Endothelial cell of umbilical vein (primary cell): ENCODE results near the gene FBXO30. TPM values are rescaled to one million over a fixed set of nuclear protein-coding genes. Genes with fewer than 3 reads are reported as not detected.

Experiments
- BruUV-seq: library from RNA; stranded (reverse); fragments of 400-500 nt; replicated peaks from 2 replicates; lab custom pipeline; 2021; lab: Mats Ljungman, UMichigan
- CTCF ChIA-PET: fragments of 300-600, 350-600 bp; sonication (Branson Sonifier 250); formaldehyde crosslinking; loops from one replicate; lab custom pipeline; 2021; ENCODE audit warnings: antibody characterized with exemption, inconsistent platforms; lab: Charles Lee
- POLR2A ChIA-PET: fragments of 300-600, 350-600 bp; sonication (Branson Sonifier 250); formaldehyde crosslinking; loops from one replicate; lab custom pipeline; 2021; ENCODE audit warnings: antibody characterized with exemption, inconsistent platforms; lab: Charles Lee
- DNase-seq: peaks from one replicate; pipeline ENCODE4 v3.0.0-alpha.2; 2011; ENCODE audit warnings: low read depth, low spot score
- FAIRE-seq: peaks from 2 replicates; lab custom pipeline; 2011; peaks lifted over from hg19 to GRCh38; lab: Jason Lieb, UNC
- H2AFZ ChIP-seq: 2 replicates; pipeline ENCODE4 v1.6.0; 2012; ENCODE audit warnings: low read depth, low read length, control low read depth, inconsistent platforms
- H3K27ac ChIP-seq: 2 replicates; pipeline ENCODE4 v1.5.1; 2011; ENCODE audit warnings: low read depth, mild to moderate bottlenecking, control low read depth, low read length, moderate library complexity; ENCODE audit not compliant: insufficient read depth
- H3K27me3 ChIP-seq, 2 experiments: 2 replicates each; pipeline versions ENCODE4 v1.6.0 to v1.6.1; 2011; ENCODE audit warnings: low read length in 2 of 2, mixed read lengths in 1 of 2; ENCODE audit not compliant: control insufficient read depth in 2 of 2, insufficient read depth in 2 of 2
- H3K36me3 ChIP-seq, 2 experiments: 2 replicates in 1 of 2; 3 replicates in 1 of 2; pipeline ENCODE4 v1.5.1; 2011; ENCODE audit warnings: low read length in 2 of 2, mild to moderate bottlenecking in 1 of 2, moderate library complexity in 1 of 2; ENCODE audit not compliant: control insufficient read depth in 2 of 2, insufficient read depth in 2 of 2; ENCODE audit errors: extremely low read depth in 1 of 2
- H3K4me1 ChIP-seq: 3 replicates; pipeline ENCODE4 v1.5.1; 2011; ENCODE audit warnings: mild to moderate bottlenecking, low read length; ENCODE audit not compliant: control insufficient read depth, insufficient read depth; ENCODE audit errors: extremely low read depth
- H3K4me2 ChIP-seq: 2 replicates; pipeline ENCODE4 v1.6.1; 2011; ENCODE audit warnings: low read length, control low read depth, mixed read lengths; ENCODE audit not compliant: insufficient read depth
- H3K4me3 ChIP-seq, 3 experiments: fragments of 200-600 bp in 1 of 3; sonication (generic), shearing (Covaris generic) in 1 of 3; replicated peaks in 1 of 3; 2 replicates each; pipeline ENCODE4 v1.5.1; 2011 to 2016; ENCODE audit warnings: control low read depth in 3 of 3, low read length in 3 of 3, mild to moderate bottlenecking in 2 of 3, inconsistent platforms in 1 of 3, low read depth in 1 of 3, moderate library complexity in 1 of 3; ENCODE audit not compliant: insufficient read depth in 1 of 3
- H3K79me2 ChIP-seq: 2 replicates; pipeline ENCODE4 v1.6.0; 2012; ENCODE audit warnings: low read length, inconsistent platforms; ENCODE audit not compliant: control insufficient read depth, insufficient read depth
- H3K9ac ChIP-seq: replicated peaks from 2 replicates; pipeline ENCODE3; 2011; ENCODE audit warnings: low read length, control low read depth; ENCODE audit not compliant: insufficient read depth; ENCODE audit errors: extremely low read depth
- H3K9me1 ChIP-seq: replicated peaks from 3 replicates; pipeline ENCODE4 v1.6.0; 2011; ENCODE audit warnings: mild to moderate bottlenecking, low read length; ENCODE audit not compliant: control insufficient read depth, insufficient read depth; ENCODE audit errors: extremely low read depth
- H3K9me3 ChIP-seq: replicated peaks from 2 replicates; pipeline ENCODE4 v1.5.1; 2012; ENCODE audit warnings: low read length, inconsistent platforms; ENCODE audit not compliant: control insufficient read depth, insufficient read depth
- H4K20me1 ChIP-seq: replicated peaks from 2 replicates; pipeline ENCODE3; 2011; ENCODE audit warnings: mild to moderate bottlenecking, low read length; ENCODE audit not compliant: control insufficient read depth, insufficient read depth; ENCODE audit errors: extremely low read depth
- CTCF ChIP-seq, 2 donors: IDR thresholded peaks; 1 replicate in 1 of 2; 2 replicates in 1 of 2; pipeline ENCODE4 v1.5.1; 2011; ENCODE audit warnings: low read length in 2 of 2, mild to moderate bottlenecking in 2 of 2, moderate library complexity in 2 of 2, control low read depth in 1 of 2, inconsistent platforms in 1 of 2, low read depth in 1 of 2; ENCODE audit not compliant: insufficient read depth in 1 of 2; ENCODE audit errors: extremely low read depth in 1 of 2
- EZH2 ChIP-seq: IDR thresholded peaks from 2 replicates; pipeline ENCODE4 v1.6.1; 2012; ENCODE audit warnings: borderline replicate concordance, low read depth, mild to moderate bottlenecking, moderate library complexity, low read length, inconsistent platforms; ENCODE audit not compliant: severe bottlenecking
- FOS ChIP-seq: IDR thresholded peaks from 2 replicates; pipeline ENCODE4 v1.6.1; 2011; ENCODE audit warnings: mild to moderate bottlenecking, low read length, moderate library complexity, borderline replicate concordance; ENCODE audit not compliant: insufficient read depth
- GATA2 ChIP-seq: IDR thresholded peaks from 2 replicates; pipeline ENCODE4 v1.7.0; 2011; ENCODE audit warnings: low read depth, mild to moderate bottlenecking, moderate library complexity, mixed read lengths, low read length; ENCODE audit not compliant: insufficient read length, insufficient read depth
- JUN ChIP-seq: IDR thresholded peaks from 2 replicates; pipeline ENCODE4 v1.6.1; 2011; ENCODE audit warnings: borderline replicate concordance, low read depth; ENCODE audit not compliant: insufficient read length, insufficient read depth
- MAX ChIP-seq: IDR thresholded peaks from 2 replicates; pipeline ENCODE4 v1.6.1; 2011; ENCODE audit not compliant: insufficient read depth, insufficient read length
- MYC ChIP-seq: IDR thresholded peaks from one replicate; pipeline ENCODE4 v1.6.1; 2011; ENCODE audit warnings: mild to moderate bottlenecking, low read depth, low read length
- POLR2A ChIP-seq: IDR thresholded peaks from 2 replicates; pipeline ENCODE4 v1.6.1; 2012; ENCODE audit warnings: low read depth, mild to moderate bottlenecking, control low read depth, low read length
- POLR2AphosphoS5 ChIP-seq: IDR thresholded peaks from 2 replicates; pipeline ENCODE4 v1.6.1; 2012; ENCODE audit warnings: low read depth, mild to moderate bottlenecking, control low read depth, low read length, moderate library complexity; ENCODE audit not compliant: insufficient read depth
- dilution Hi-C: fragments of 300-500 bp; cut with MboI; formaldehyde crosslinking; loops from one replicate; pipeline ENCODE4 v1.15.0; 2019; ENCODE audit warnings: low sequenced_read_pairs; ENCODE audit not compliant: extremely low pct_ligation_motif_present
- intact Hi-C: fragments of 100-400 bp; cut with micrococcal nuclease; formaldehyde crosslinking; loops from one replicate; pipeline ENCODE4 v1.10.0; 2022
- polyA plus RNA-seq, 4 experiments: library from polyadenylated mRNA; depleted of rRNA in 3 of 4; stranded (reverse) in 3 of 4; unstranded in 1 of 4; fragments of >200 nt; gene quantifications; 2 replicates each; pipeline versions ENCODE4 v1.2.1 to v1.2.3, GENCODE V29; 2011 to 2012; ENCODE audit warnings: missing spikeins in 1 of 4
- total RNA-seq: library from RNA; stranded (reverse); gene quantifications from 2 replicates; pipeline ENCODE4 v1.2.3, GENCODE V29; 2021

Gene FBXO30
- total and polyA plus RNA-seq, 2 donors (not counting 3 experiments of a cell fraction or from before 2014, with no cell fraction given): 3.3 to 11.1 TPM

- Histone ChIP-seq H3K27ac (peak overlapping the region; percentile 83), H2AFZ (peak overlapping the region; percentile 28), H3K27me3 (no peaks in the 10 kb centered on the region), H3K9me1 (no peaks in the 10 kb centered on the region), H3K36me3 (no peaks in the 10 kb centered on the region), H4K20me1 (no peaks in the 10 kb centered on the region), H3K4me2 (peak overlapping the region; percentile 100), H3K4me1 (peaks cover 28% of the 10 kb centered on the region), H3K4me3 (peak overlapping the region; percentile 56 to 95 (median 90)), H3K9me3 (no peaks in the 10 kb centered on the region), H3K79me2 (peaks cover 53% of the 10 kb centered on the region), H3K9ac (peak overlapping the region; percentile 93)
- intact Hi-C loops: loop anchor here (1.0 to 10.0 kb wide), 6 partner anchors 79 to 729 kb away; partner anchors contain the start of genes EPM2A, RAB32 and SHPRH
- dilution Hi-C loops: no loop called here
- ChIA-PET POLR2A (interaction anchor here (1.0 to 1.9 kb wide), 3 partner anchors 79 to 110 kb away, joined by 3 to 11 read pairs (median 3); partner anchors contain the start of gene EPM2A), CTCF (interaction anchor here (1.2 to 2.6 kb wide), 6 partner anchors 11 to 180 kb away, joined by 4 to 11 read pairs (median 4); partner anchors contain the start of gene EPM2A)
- DNase-seq (no peak), FAIRE-seq (no peak)
- BruUV-seq: no TSS peak
- TF ChIP-seq POLR2A (no peak), POLR2AphosphoS5 (no peak), EZH2 (no peak), MYC (no peak), GATA2 (no peak), MAX (no peak), CTCF (IDR thresholded peaks at IDR 0.05; ENCODE audit: extremely low read depth in 1 of 2, insufficient read depth in 1 of 2, low read depth in 1 of 2, low read length in 2 of 2) (no peak), FOS (no peak), JUN (no peak)
Observed at GRCh38 chr6:145814035-145814500, 527 bp downstream of the FBXO30 start.
